Measurements from ENCODE around the gene TRPM6.

Gene TRPM6

DNA sequence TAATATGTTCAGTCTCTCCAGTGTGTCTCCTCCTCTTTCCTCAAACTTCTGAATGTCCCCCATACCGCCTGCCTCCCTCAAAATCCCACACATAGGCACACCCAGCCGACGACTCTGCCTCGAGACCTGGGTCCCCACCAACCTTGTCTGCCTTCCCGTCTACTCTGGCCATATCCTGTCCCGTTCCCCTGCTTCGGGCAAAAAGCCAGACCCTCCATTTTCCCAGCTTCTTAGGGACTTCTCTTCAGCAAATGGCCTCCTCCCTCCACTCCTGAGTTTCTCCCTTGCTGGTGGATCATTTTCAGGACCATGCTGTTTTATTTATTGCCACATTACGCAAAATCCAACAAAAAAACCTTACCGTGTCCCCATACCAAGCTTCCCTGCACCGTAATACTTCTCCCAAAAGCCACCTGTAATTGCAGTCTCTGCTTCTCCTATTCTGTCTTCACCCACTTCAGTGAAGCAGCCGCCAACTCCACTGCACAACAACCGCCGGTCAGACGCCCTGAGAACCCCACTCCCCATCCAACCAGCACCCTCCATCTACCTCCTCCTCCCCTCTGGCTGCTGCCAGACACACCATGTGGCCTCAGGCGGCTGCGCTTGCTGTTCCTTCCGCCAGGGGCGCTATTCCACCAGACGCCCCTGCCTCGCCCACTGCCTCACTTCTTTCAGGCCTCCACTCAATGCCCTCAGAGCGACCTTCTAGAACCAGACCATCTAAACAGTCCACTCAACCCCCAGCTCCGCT is 117.0 kb downstream of the TRPM6 start:
- peak; percentile 7 for DNase-seq (ENCODE audit: low read depth)
- TF ChIP-seq, protein P1, sequence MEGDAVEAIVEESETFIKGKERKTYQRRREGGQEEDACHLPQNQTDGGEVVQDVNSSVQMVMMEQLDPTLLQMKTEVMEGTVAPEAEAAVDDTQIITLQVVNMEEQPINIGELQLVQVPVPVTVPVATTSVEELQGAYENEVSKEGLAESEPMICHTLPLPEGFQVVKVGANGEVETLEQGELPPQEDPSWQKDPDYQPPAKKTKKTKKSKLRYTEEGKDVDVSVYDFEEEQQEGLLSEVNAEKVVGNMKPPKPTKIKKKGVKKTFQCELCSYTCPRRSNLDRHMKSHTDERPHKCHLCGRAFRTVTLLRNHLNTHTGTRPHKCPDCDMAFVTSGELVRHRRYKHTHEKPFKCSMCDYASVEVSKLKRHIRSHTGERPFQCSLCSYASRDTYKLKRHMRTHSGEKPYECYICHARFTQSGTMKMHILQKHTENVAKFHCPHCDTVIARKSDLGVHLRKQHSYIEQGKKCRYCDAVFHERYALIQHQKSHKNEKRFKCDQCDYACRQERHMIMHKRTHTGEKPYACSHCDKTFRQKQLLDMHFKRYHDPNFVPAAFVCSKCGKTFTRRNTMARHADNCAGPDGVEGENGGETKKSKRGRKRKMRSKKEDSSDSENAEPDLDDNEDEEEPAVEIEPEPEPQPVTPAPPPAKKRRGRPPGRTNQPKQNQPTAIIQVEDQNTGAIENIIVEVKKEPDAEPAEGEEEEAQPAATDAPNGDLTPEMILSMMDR (IDR thresholded peaks at IDR 0.05; ENCODE audit: low read length, missing control alignments) = peak; percentile 63
- no peak overlapping the region for H3K4me3 ChIP-seq (replicated peaks; ENCODE audit: low read depth, low read length)

DNA sequence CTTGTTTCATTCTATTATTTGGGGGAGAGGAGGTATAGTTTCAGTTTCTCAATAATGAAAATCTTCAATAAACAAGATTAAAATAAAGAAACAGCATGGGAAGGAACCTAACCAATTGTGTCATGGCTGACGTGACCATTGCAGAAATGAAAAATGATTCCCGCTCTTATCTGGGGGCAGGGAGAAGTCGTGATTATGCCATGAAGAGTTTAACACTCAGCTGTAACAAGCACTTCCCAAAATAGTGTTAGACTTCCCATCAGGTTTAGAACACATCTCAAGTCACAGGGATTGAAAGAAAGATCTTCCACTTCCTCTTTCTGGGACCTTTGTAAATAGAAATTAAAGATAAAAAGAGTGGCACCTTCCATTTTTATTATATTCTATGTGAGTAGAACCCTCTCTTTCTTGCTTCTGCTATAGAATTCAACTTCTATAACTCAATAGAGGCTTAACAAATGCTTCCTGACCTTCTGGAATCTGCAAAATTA is 122.2 kb downstream of the TRPM6 start:
- TF ChIP-seq, protein P1 (IDR thresholded peaks at IDR 0.05; ENCODE audit: low read length, missing control alignments) = no peak
- no peak overlapping the region for H3K4me3 ChIP-seq (replicated peaks; ENCODE audit: low read depth, low read length)
- no peak for DNase-seq (ENCODE audit: low read depth)

DNA sequence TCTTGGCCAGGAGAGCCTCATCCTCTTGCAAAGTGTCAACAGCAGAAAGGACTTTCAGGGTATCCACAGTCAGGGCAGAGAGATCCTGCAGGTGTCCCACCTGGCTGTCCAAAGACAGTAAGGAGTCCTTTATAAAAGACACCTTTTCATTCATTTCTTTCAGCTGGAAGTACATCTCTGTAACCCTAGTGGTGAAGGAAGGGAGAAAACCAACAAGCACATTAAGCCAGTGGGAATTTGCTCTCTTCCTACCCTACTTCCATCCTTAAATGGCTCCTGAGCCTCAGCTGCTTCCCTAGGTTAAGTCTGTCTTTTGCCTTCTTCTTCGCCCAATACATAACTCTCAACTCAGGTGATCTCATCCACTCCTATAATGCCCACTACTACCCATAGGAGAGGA is 124.8 kb downstream of the TRPM6 start:
- TF ChIP-seq, protein P1 (IDR thresholded peaks at IDR 0.05; ENCODE audit: low read length, missing control alignments) = no peak
- DNase-seq (ENCODE audit: low read depth) = no peak
- H3K4me3 ChIP-seq (replicated peaks; ENCODE audit: low read depth, low read length) = no peak overlapping the region

DNA sequence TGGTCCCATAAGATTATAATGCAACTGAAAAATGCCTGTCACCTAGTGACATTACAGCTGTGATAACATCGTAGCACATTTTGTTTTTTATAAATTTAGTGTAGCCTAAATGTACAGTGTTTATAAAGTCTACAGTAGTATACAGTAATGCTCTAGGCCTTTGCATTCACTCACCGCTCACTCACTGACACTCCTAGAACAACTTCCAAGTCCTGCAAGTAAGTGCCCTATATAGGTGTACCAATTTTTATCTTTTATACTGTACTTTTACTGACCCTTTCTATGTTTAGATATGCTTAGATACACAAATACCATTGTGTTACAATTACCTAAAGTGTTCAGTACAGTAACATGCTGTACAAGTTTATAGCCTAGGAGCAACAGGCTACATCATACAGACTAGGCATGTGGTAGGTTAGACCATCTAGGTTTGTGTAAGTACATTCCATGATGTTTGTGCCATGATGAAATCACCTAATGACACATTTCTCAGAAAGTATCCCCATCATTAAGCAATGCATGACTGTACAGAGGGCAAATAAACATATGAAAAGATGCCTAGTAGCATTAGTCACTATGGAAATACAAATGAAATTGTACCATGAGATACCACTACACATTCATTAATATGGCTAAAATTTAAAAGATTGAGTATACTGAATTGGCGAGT is 127.6 kb downstream of the TRPM6 start:
- peak; percentile 83 for DNase-seq (ENCODE audit: low read depth)
- TF ChIP-seq, protein P1 (IDR thresholded peaks at IDR 0.05; ENCODE audit: low read length, missing control alignments) = no peak
- H3K4me3 ChIP-seq (replicated peaks; ENCODE audit: low read depth, low read length) = no peak overlapping the region

DNA sequence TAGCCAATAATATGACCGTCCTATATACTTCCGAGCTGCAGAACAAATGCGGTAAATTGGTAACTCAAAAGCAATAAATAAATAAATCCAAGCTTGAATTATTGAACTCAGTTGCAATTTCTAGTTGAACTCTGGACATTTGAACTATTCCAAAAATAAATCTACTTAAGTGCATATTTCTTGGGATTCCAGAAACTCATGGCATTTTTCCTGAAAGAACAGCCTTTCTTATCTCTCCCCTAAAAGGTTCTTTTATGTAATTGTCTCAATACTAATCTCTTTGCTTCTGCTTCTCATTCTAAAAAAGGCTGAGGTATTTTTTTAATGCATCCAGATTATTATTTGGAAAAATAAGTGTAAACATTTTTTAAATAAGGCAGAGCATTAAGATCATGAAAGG is 131.7 kb downstream of the TRPM6 start:
- TF ChIP-seq, protein P1 (IDR thresholded peaks at IDR 0.05; ENCODE audit: low read length, missing control alignments) = no peak
- H3K4me3 ChIP-seq (replicated peaks; ENCODE audit: low read depth, low read length) = no peak overlapping the region
- DNase-seq (ENCODE audit: low read depth) = no peak

DNA sequence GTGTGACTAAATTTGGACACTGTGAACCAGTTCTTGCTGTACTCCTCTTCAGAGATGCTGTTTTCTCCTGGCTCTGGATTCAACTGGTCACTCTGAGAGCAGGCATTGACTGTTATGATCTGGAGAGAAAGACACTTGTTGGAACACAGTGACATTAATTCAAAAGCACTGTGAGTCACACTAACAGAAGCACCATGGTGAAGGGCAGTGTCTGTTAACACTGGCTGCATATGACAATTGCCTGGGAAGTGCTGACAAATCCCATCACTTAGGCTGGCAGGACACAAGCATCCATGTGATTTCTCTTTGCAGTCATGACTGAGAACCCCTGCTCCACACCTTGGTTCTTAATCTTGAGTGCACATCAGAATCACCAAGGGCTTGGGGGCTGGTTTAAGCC is 132.4 kb downstream of the TRPM6 start:
- DNase-seq (ENCODE audit: low read depth) = no peak
- TF ChIP-seq, protein P1 (IDR thresholded peaks at IDR 0.05; ENCODE audit: low read length, missing control alignments) = no peak

More for the DNA sequence above, 132.4 kb downstream of the TRPM6 start:
- H3K4me3 ChIP-seq (replicated peaks; ENCODE audit: low read depth, low read length) = no peak overlapping the region
